ENCODE measurements around the gene HSPB9. TPM values are rescaled to one million over a fixed set of nuclear protein-coding genes. Genes with fewer than 3 reads are reported as not detected.

HSPB9 gene
- total and polyA plus RNA-seq, 9 donors: 0.15 to 0.95 (median 0.47) TPM; not detected in 1

DNA sequence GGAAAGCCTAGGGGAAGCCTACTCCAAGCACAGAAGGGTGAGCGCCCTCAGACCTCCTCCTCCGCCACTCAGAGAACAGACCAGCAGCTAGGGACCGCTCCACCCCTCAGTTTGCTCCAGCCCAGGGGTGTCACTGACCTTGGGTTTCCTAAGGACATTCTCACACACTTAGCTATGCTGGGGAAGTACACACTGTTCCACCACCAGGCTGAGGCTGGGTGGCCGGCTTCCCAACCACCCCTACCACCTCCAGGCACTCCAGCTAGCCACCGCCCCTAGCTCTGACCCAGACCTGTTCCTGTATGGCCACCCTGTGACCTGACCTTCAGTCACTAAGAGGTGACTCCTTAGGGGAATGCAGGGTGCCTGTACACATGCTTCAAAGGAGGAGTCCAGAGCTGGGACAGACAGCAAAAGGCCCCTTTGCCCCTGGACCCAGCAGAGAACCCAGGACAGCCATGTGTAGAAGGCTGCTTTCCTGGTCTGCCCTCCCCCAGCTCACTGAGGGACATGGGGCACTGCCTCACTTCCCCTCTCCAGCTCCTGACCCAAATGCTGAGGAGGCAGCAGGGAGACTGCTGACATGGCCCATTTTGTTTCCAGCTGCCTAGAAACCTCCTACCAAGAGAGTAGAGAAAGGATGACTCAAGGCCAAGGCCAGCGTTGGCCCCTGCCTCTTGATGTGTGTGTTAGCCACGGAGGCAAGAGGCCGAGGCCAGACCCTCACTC lies 6.7 kb downstream of the HSPB9 start:
- H3K36me3 ChIP-seq: no peaks in the 10 kb centered on the region
- no peak for DNase-seq

DNA sequence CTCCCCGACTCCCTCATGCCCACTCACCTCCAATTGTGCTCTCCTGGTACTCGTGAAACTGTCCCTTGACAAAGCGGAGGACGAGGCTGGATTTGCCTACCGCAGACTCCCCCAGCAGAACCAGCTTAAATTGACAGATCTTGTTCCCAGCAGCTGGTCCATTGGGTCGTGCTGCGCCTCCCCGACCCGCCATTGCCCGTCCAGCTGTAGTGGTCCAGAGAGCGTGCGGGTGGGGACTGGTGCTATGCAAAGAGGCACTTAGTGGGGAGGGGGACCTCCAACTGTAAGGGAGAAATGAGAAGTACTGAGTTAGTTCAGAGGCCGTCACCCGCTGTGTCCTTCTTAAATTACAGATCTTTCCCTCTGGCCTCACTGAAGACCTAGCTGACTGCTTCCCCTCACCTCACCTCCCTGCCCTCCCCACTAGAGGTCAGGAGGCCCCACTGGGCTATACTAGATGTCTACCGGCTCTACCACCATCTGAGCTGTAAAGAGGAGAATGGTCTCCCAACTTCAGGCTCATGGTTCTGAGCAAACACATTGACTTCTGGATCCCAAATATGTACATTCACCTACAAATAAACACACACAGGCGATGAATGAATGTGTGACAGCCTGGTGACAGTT lies 7.8 kb downstream of the HSPB9 start:
- WGBS, 3 donors: 90 to 93% (median 92%) methylated on average over 16 of the region's 16 CpGs
- Histone ChIP-seq H3K4me3 (no peak overlapping the region), H3K4me1 (ENCODE audit: insufficient read depth) (peaks cover 5% of the 10 kb centered on the region), H3K27me3 (no peaks in the 10 kb centered on the region), H3K27ac (no peak overlapping the region), H3K9me3 (no peaks in the 10 kb centered on the region), H3K36me3 (no peaks in the 10 kb centered on the region)
- intact Hi-C loops (cut with DNase I): no loop called here
- no peak for DNase-seq
- TF ChIP-seq, protein P1, sequence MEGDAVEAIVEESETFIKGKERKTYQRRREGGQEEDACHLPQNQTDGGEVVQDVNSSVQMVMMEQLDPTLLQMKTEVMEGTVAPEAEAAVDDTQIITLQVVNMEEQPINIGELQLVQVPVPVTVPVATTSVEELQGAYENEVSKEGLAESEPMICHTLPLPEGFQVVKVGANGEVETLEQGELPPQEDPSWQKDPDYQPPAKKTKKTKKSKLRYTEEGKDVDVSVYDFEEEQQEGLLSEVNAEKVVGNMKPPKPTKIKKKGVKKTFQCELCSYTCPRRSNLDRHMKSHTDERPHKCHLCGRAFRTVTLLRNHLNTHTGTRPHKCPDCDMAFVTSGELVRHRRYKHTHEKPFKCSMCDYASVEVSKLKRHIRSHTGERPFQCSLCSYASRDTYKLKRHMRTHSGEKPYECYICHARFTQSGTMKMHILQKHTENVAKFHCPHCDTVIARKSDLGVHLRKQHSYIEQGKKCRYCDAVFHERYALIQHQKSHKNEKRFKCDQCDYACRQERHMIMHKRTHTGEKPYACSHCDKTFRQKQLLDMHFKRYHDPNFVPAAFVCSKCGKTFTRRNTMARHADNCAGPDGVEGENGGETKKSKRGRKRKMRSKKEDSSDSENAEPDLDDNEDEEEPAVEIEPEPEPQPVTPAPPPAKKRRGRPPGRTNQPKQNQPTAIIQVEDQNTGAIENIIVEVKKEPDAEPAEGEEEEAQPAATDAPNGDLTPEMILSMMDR (IDR thresholded peaks at IDR 0.05): no peak
- TF ChIP-seq POLR2A (IDR thresholded peaks at IDR 0.05): no peak

More for the DNA sequence above, 6.7 kb downstream of the HSPB9 start:
- 50 to 70% (median 53%) methylated on average over 8 of the region's 8 CpGs for WGBS, 3 donors
- Histone ChIP-seq H3K27me3 (no peaks in the 10 kb centered on the region), H3K4me1 (ENCODE audit: insufficient read depth) (peaks cover 5% of the 10 kb centered on the region), H3K4me3 (no peak overlapping the region), H3K9me3 (no peaks in the 10 kb centered on the region), H3K27ac (no peak overlapping the region)
- intact Hi-C loops (cut with DNase I): no loop called here
- TF ChIP-seq POLR2A (IDR thresholded peaks at IDR 0.05) (no peak), EP300 (IDR thresholded peaks at IDR 0.05) (no peak)
- TF ChIP-seq, protein P1 (IDR thresholded peaks at IDR 0.05): no peak

DNA sequence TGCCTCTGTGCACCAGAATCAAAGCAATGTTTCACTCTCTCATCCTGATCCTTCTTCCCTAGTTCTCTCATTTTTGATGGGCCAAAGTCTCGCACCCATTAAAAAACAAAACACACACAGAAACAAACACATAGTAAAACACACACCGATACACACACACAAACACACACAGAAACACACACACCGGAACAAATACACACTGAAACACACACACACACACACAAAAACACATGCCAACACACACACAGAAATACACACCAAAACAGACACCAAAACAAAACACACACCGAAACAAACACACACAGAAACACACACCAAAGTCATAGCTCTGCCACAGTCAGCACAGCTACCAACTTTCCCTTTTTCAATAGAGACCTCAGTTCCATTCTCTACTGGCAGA lies 8.6 kb downstream of the HSPB9 start:
- no peak for TF ChIP-seq EP300 (IDR thresholded peaks at IDR 0.05)
- TF ChIP-seq, protein P1 (IDR thresholded peaks at IDR 0.05): no peak
- no peak for TF ChIP-seq POLR2A (IDR thresholded peaks at IDR 0.05)
- H3K27ac ChIP-seq: no peak overlapping the region
- intact Hi-C loops (cut with DNase I): no loop called here
- WGBS, 3 donors: 90 to 94% (median 93%) methylated on average over 4 of the region's 4 CpGs
- H3K9me3 ChIP-seq: no peaks in the 10 kb centered on the region
- H3K27me3 ChIP-seq: no peaks in the 10 kb centered on the region
- no peak for DNase-seq
- no peak overlapping the region for H3K4me3 ChIP-seq
- H3K36me3 ChIP-seq: no peaks in the 10 kb centered on the region
- H3K4me1 ChIP-seq (ENCODE audit: insufficient read depth): peaks cover 8% of the 10 kb centered on the region

DNA sequence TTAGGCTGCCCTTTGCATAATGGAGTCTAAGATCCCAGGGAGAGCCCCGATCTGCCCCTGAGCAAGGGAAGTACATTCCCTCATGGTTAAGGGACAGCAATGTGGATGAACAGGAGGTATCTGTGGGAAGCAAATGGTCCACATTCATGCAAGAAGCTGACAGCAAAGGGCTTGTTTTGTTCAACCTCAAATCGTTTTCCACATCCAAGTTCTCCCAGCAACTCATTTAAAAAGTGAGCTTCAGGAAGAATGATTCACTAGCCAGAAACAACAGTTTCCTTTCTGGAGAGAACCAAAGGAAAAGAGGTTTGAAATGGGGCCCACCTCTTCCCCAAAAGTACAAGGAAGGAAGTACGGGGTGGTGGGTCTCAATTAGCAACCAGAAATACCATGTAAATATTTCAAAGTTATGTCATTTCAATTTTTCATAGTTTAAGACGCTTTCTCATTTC lies 9.4 kb downstream of the HSPB9 start:
- intact Hi-C loops (cut with DNase I): no loop called here
- WGBS, 3 donors: 40 to 54% (median 51%) methylated on average over 4 of the region's 4 CpGs
- Histone ChIP-seq H3K27ac (no peak overlapping the region), H3K27me3 (no peaks in the 10 kb centered on the region), H3K36me3 (no peaks in the 10 kb centered on the region), H3K4me1 (ENCODE audit: insufficient read depth) (peaks cover 12% of the 10 kb centered on the region), H3K4me3 (no peak overlapping the region), H3K9me3 (no peaks in the 10 kb centered on the region)
- DNase-seq: no peak
- TF ChIP-seq EP300 (IDR thresholded peaks at IDR 0.05): no peak
- no peak for TF ChIP-seq POLR2A (IDR thresholded peaks at IDR 0.05)
- TF ChIP-seq, protein P1 (IDR thresholded peaks at IDR 0.05): no peak
